Measurements from ENCODE around the gene AUNIP. TPM values are rescaled to one million over a fixed set of nuclear protein-coding genes. Genes with fewer than 3 reads are reported as not detected.

Gene AUNIP
- total RNA-seq, 1 experiment from 2014 or later, result 7.2 TPM

GRCh38 chr1:25821630-25822091 lies 37.6 kb downstream of the AUNIP start:
- no peak overlapping the region for H2AFZ ChIP-seq (ENCODE audit: low read length)
- peak overlapping the region; percentile 88; the same call in 1 of the 2 replicates for H3K4me3 ChIP-seq (ENCODE audit: low read length)
- peaks cover 3% of the 10 kb centered on the region; the same call in 1 of the 2 replicates for H3K36me3 ChIP-seq (ENCODE audit: insufficient read depth, low read length)
- H3K9me3 ChIP-seq (ENCODE audit: low read length), result no peaks in the 10 kb centered on the region
- peak overlapping the region; percentile 94 for H3K9ac ChIP-seq (ENCODE audit: low read length)
- H3K79me2 ChIP-seq (ENCODE audit: low read length), result no peaks in the 10 kb centered on the region
- peak overlapping the region; percentile 99 for H3K4me2 ChIP-seq (ENCODE audit: low read depth, low read length, poor library complexity, severe bottlenecking)
- peaks cover 2% of the 10 kb centered on the region; the same call in 1 of the 2 replicates for H3K27me3 ChIP-seq (ENCODE audit: low read length)
- H4K20me1 ChIP-seq (ENCODE audit: insufficient read depth, low read depth, low read length), result peaks cover 46% of the 10 kb centered on the region
- no peak overlapping the region for H3K27ac ChIP-seq (ENCODE audit: low read length)
- H3K4me1 ChIP-seq (ENCODE audit: low read length), result peaks cover 38% of the 10 kb centered on the region
- no peaks in the 10 kb centered on the region for H3K9me2 ChIP-seq (replicated peaks; ENCODE audit: insufficient read depth, low read length)
- DNase-seq, result no peak

- Histone ChIP-seq H3K9ac (ENCODE audit: low read length) (peak overlapping the region; percentile 94), H3K36me3 (ENCODE audit: insufficient read depth, low read length) (peaks cover 3% of the 10 kb centered on the region; the same call in 1 of the 2 replicates), H3K4me1 (ENCODE audit: low read length) (peaks cover 38% of the 10 kb centered on the region), H3K27ac (ENCODE audit: low read length) (no peak overlapping the region), H3K4me2 (ENCODE audit: low read depth, low read length, poor library complexity, severe bottlenecking) (peak overlapping the region; percentile 99), H3K9me2 (replicated peaks; ENCODE audit: insufficient read depth, low read length) (no peaks in the 10 kb centered on the region), H3K79me2 (ENCODE audit: low read length) (no peaks in the 10 kb centered on the region), H4K20me1 (ENCODE audit: insufficient read depth, low read depth, low read length) (peaks cover 45% of the 10 kb centered on the region), H3K9me3 (ENCODE audit: low read length) (no peaks in the 10 kb centered on the region), H3K27me3 (ENCODE audit: low read length) (peaks cover 2% of the 10 kb centered on the region; the same call in 1 of the 2 replicates), H2AFZ (ENCODE audit: low read length) (no peak overlapping the region), H3K4me3 (ENCODE audit: low read length) (peak overlapping the region; percentile 88)
- DNase-seq, result peak; percentile 59
These were observed 38.2 kb downstream of the AUNIP start for GRCh38 chr1:25821112-25821476.

- no peaks in the 10 kb centered on the region for H3K9me3 ChIP-seq (ENCODE audit: low read length)
- no peaks in the 10 kb centered on the region for H3K79me2 ChIP-seq (ENCODE audit: low read length)
- H2AFZ ChIP-seq (ENCODE audit: low read length), result peak overlapping the region; percentile 95; the same call in 1 of the 2 replicates
- H3K27ac ChIP-seq (ENCODE audit: low read length), result peak overlapping the region; percentile 13; the same call in 1 of the 2 replicates
- H3K4me3 ChIP-seq (ENCODE audit: low read length), result peak overlapping the region; percentile 88
- H4K20me1 ChIP-seq (ENCODE audit: insufficient read depth, low read depth, low read length), result peaks cover 40% of the 10 kb centered on the region
- DNase-seq, result peak; percentile 90
- peaks cover 2% of the 10 kb centered on the region; the same call in 1 of the 2 replicates for H3K27me3 ChIP-seq (ENCODE audit: low read length)
- H3K9me2 ChIP-seq (replicated peaks; ENCODE audit: insufficient read depth, low read length), result no peaks in the 10 kb centered on the region
- peak overlapping the region; percentile 94 for H3K9ac ChIP-seq (ENCODE audit: low read length)
- H3K36me3 ChIP-seq (ENCODE audit: insufficient read depth, low read length), result peaks cover 3% of the 10 kb centered on the region; the same call in 1 of the 2 replicates
- H3K4me2 ChIP-seq (ENCODE audit: low read depth, low read length, poor library complexity, severe bottlenecking), result peak overlapping the region; percentile 99
- H3K4me1 ChIP-seq (ENCODE audit: low read length), result peaks cover 38% of the 10 kb centered on the region
These were observed 38.8 kb downstream of the AUNIP start for GRCh38 chr1:25820247-25821111.

GRCh38 chr1:25819491-25820246 lies 39.6 kb downstream of the AUNIP start, which contains the start of gene MTFR1L:
TSS of gene MTFR1L (plus strand) at chr1:25819954. CDS start at chr1:25823105, 3,151 bp downstream.
- Histone ChIP-seq H3K79me2 (ENCODE audit: low read length) (no peaks in the 10 kb centered on the region), H3K27me3 (ENCODE audit: low read length) (peaks cover 2% of the 10 kb centered on the region; the same call in 1 of the 2 replicates)
- peak; percentile 96 for DNase-seq

GRCh38 chr1:25818569-25818968 lies 40.7 kb downstream of the AUNIP start:
- Histone ChIP-seq H3K4me3 (ENCODE audit: low read length) (peak overlapping the region; percentile 88; the same call in 1 of the 2 replicates), H3K9me2 (replicated peaks; ENCODE audit: insufficient read depth, low read length) (no peaks in the 10 kb centered on the region), H3K79me2 (ENCODE audit: low read length) (no peaks in the 10 kb centered on the region), H3K27me3 (ENCODE audit: low read length) (peaks cover 2% of the 10 kb centered on the region; the same call in 1 of the 2 replicates), H4K20me1 (ENCODE audit: insufficient read depth, low read depth, low read length) (peaks cover 26% of the 10 kb centered on the region), H2AFZ (ENCODE audit: low read length) (no peak overlapping the region), H3K4me1 (ENCODE audit: low read length) (peaks cover 38% of the 10 kb centered on the region), H3K9me3 (ENCODE audit: low read length) (no peaks in the 10 kb centered on the region), H3K4me2 (ENCODE audit: low read depth, low read length, poor library complexity, severe bottlenecking) (peak overlapping the region; percentile 99), H3K27ac (ENCODE audit: low read length) (no peak overlapping the region), H3K36me3 (ENCODE audit: insufficient read depth, low read length) (peaks cover 3% of the 10 kb centered on the region; the same call in 1 of the 2 replicates), H3K9ac (ENCODE audit: low read length) (peak overlapping the region; percentile 94)
- no peak for DNase-seq

More at GRCh38 chr1:25819491-25820246, 39.6 kb downstream of the AUNIP start, which contains the start of gene MTFR1L:
- peaks cover 3% of the 10 kb centered on the region; the same call in 1 of the 2 replicates for H3K36me3 ChIP-seq (ENCODE audit: insufficient read depth, low read length)
- peak within 1 kb of the TSS; percentile 95 for H2AFZ ChIP-seq (ENCODE audit: low read length)
- H3K9ac ChIP-seq (ENCODE audit: low read length), result peak within 1 kb of the TSS; percentile 94
- H3K9me2 ChIP-seq (replicated peaks; ENCODE audit: insufficient read depth, low read length), result no peaks in the 10 kb centered on the region
- peaks cover 38% of the 10 kb centered on the region for H3K4me1 ChIP-seq (ENCODE audit: low read length)
- peaks cover 37% of the 10 kb centered on the region for H4K20me1 ChIP-seq (ENCODE audit: insufficient read depth, low read depth, low read length)
- peak within 1 kb of the TSS; percentile 88 for H3K4me3 ChIP-seq (ENCODE audit: low read length)
- H3K9me3 ChIP-seq (ENCODE audit: low read length), result no peaks in the 10 kb centered on the region
- H3K27ac ChIP-seq (ENCODE audit: low read length), result peak within 1 kb of the TSS; percentile 13; the same call in 1 of the 2 replicates
- peak within 1 kb of the TSS; percentile 99 for H3K4me2 ChIP-seq (ENCODE audit: low read depth, low read length, poor library complexity, severe bottlenecking)

- Histone ChIP-seq H3K4me2 (ENCODE audit: low read depth, low read length, poor library complexity, severe bottlenecking) (no peak overlapping the region), H3K9ac (ENCODE audit: low read length) (no peak overlapping the region), H3K79me2 (ENCODE audit: low read length) (no peaks in the 10 kb centered on the region), H4K20me1 (ENCODE audit: insufficient read depth, low read depth, low read length) (peaks cover 23% of the 10 kb centered on the region), H3K9me2 (replicated peaks; ENCODE audit: insufficient read depth, low read length) (no peaks in the 10 kb centered on the region), H3K36me3 (ENCODE audit: insufficient read depth, low read length) (no peaks in the 10 kb centered on the region), H3K27ac (ENCODE audit: low read length) (no peak overlapping the region), H3K4me1 (ENCODE audit: low read length) (peaks cover 37% of the 10 kb centered on the region), H3K4me3 (ENCODE audit: low read length) (no peak overlapping the region), H3K9me3 (ENCODE audit: low read length) (no peaks in the 10 kb centered on the region), H2AFZ (ENCODE audit: low read length) (no peak overlapping the region), H3K27me3 (ENCODE audit: low read length) (no peaks in the 10 kb centered on the region)
- no peak for DNase-seq
These were observed 41.3 kb downstream of the AUNIP start for GRCh38 chr1:25817840-25818501.

- H3K79me2 ChIP-seq (ENCODE audit: low read length), result no peaks in the 10 kb centered on the region
- no peak overlapping the region for H3K4me2 ChIP-seq (ENCODE audit: low read depth, low read length, poor library complexity, severe bottlenecking)
- H3K9me2 ChIP-seq (replicated peaks; ENCODE audit: insufficient read depth, low read length), result no peaks in the 10 kb centered on the region
- H3K9ac ChIP-seq (ENCODE audit: low read length), result no peak overlapping the region
- H4K20me1 ChIP-seq (ENCODE audit: insufficient read depth, low read depth, low read length), result peaks cover 12% of the 10 kb centered on the region
- no peaks in the 10 kb centered on the region for H3K36me3 ChIP-seq (ENCODE audit: insufficient read depth, low read length)
- H3K9me3 ChIP-seq (ENCODE audit: low read length), result no peaks in the 10 kb centered on the region
- peaks cover 21% of the 10 kb centered on the region for H3K4me1 ChIP-seq (ENCODE audit: low read length)
- H3K4me3 ChIP-seq (ENCODE audit: low read length), result no peak overlapping the region
- DNase-seq, result no peak
- no peak overlapping the region for H2AFZ ChIP-seq (ENCODE audit: low read length)
- no peak overlapping the region for H3K27ac ChIP-seq (ENCODE audit: low read length)
- H3K27me3 ChIP-seq (ENCODE audit: low read length), result no peaks in the 10 kb centered on the region
These were observed 43.0 kb downstream of the AUNIP start for GRCh38 chr1:25816112-25816718.
